WTC11 (cell line): ENCODE measurements around the gene DMKN. TPM values are rescaled to one million over a fixed set of nuclear protein-coding genes. Genes with fewer than 3 reads are reported as not detected.
A peak's percentile ranks its signal among the peaks of the same experiment; 100 is the strongest.

Experiments
- ATAC-seq: fragments of 200-7000 bp; cut with Tn5 transposase; 2 replicates; pipeline ENCODE4 v1.10.0; 2021; ENCODE audit warnings: mild to moderate bottlenecking, moderate library complexity
- CTCF ChIA-PET: fragments of 300-600 bp; sonication (Branson Sonifier 250); formaldehyde crosslinking; loops from one replicate; lab custom pipeline; 2021; ENCODE audit warnings: antibody characterized with exemption; lab: Charles Lee
- POLR2A ChIA-PET: fragments of 350-600 bp; sonication (Branson Sonifier 250); formaldehyde crosslinking; loops from one replicate; lab custom pipeline; 2021; ENCODE audit warnings: antibody characterized with exemption; lab: Charles Lee
- DNase-seq: peaks from one replicate; pipeline ENCODE4 v3.0.0; 2021; ENCODE audit warnings: low spot score
- H3K27ac Mint-ChIP-seq: 2 replicates; pipeline ENCODE4 v1.8.0; 2021; ENCODE audit warnings: mixed read lengths
- H3K27me3 Mint-ChIP-seq: 2 replicates; pipeline ENCODE4 v1.8.0; 2021; ENCODE audit warnings: low read depth, mild to moderate bottlenecking, moderate library complexity, mixed read lengths
- H3K36me3 Mint-ChIP-seq: 2 replicates; pipeline ENCODE4 v1.8.0; 2021; ENCODE audit warnings: mixed read lengths
- H3K4me1 Mint-ChIP-seq: 2 replicates; pipeline ENCODE4 v1.8.0; 2022; ENCODE audit warnings: mixed read lengths
- H3K4me3 Mint-ChIP-seq: 2 replicates; pipeline ENCODE4 v1.8.0; 2021; ENCODE audit warnings: mild to moderate bottlenecking, moderate library complexity, mixed read lengths
- H3K9me3 Mint-ChIP-seq: 2 replicates; pipeline ENCODE4 v1.8.0; 2021; ENCODE audit warnings: mixed read lengths
- FOXP4 ChIP-seq: sonication (generic); formaldehyde crosslinking; IDR thresholded peaks from 2 replicates; pipeline ENCODE4 v1.8.0; 2022; ENCODE audit warnings: mild to moderate bottlenecking, missing genetic modification reagents
- IRF2 ChIP-seq: sonication (generic); formaldehyde crosslinking; IDR thresholded peaks from 2 replicates; pipeline ENCODE4 v1.8.0; 2022; ENCODE audit warnings: low read depth, missing genetic modification reagents, borderline replicate concordance
- MAX ChIP-seq: sonication (generic); formaldehyde crosslinking; IDR thresholded peaks from 2 replicates; pipeline ENCODE4 v1.8.0; 2022; ENCODE audit warnings: mild to moderate bottlenecking, missing genetic modification reagents
- NFATC4 ChIP-seq: fragments of 250-450 bp; sonication (Bioruptor Pico); IDR thresholded peaks from 2 replicates; pipeline ENCODE4 v1.9.0; 2021; ENCODE audit warnings: mild to moderate bottlenecking
- NR2C2 ChIP-seq: sonication (generic); formaldehyde crosslinking; IDR thresholded peaks from 2 replicates; pipeline ENCODE4 v1.8.0; 2022; ENCODE audit warnings: mild to moderate bottlenecking, missing genetic modification reagents
- NR3C1 ChIP-seq: sonication (generic); formaldehyde crosslinking; conservative IDR thresholded peaks from 2 replicates; pipeline ENCODE4 v1.8.1; 2023; ENCODE audit warnings: low read depth, mild to moderate bottlenecking, missing genetic modification reagents
- RELA ChIP-seq: sonication (generic); formaldehyde crosslinking; IDR thresholded peaks from 2 replicates; pipeline ENCODE4 v1.8.1; 2022; ENCODE audit warnings: missing genetic modification reagents, mild to moderate bottlenecking, borderline replicate concordance
- SMAD4 ChIP-seq: sonication (generic); formaldehyde crosslinking; IDR thresholded peaks from 2 replicates; pipeline ENCODE4 v1.8.0; 2022; ENCODE audit warnings: mild to moderate bottlenecking, missing genetic modification reagents
- SOX15 ChIP-seq: fragments of 250-450 bp; sonication (Bioruptor Pico); IDR thresholded peaks from 2 replicates; pipeline ENCODE4 v1.9.0; 2021; ENCODE audit warnings: mild to moderate bottlenecking
- SP1 ChIP-seq: sonication (generic); formaldehyde crosslinking; conservative IDR thresholded peaks from 2 replicates; pipeline ENCODE4 v1.8.1; 2022; ENCODE audit warnings: missing genetic modification reagents
- TEAD1 ChIP-seq: sonication (generic); formaldehyde crosslinking; IDR thresholded peaks from 2 replicates; pipeline ENCODE4 v1.8.0; 2022; ENCODE audit warnings: mild to moderate bottlenecking, missing genetic modification reagents
- ZMAT4 ChIP-seq: fragments of 250-450 bp; sonication (Bioruptor Pico); IDR thresholded peaks from 2 replicates; pipeline ENCODE4 v1.9.0; 2021; ENCODE audit warnings: mild to moderate bottlenecking
- ZNF416 ChIP-seq: fragments of 250-450 bp; sonication (Bioruptor Pico); IDR thresholded peaks from 2 replicates; pipeline ENCODE4 v1.9.0; 2021; ENCODE audit warnings: mild to moderate bottlenecking, inconsistent platforms
- ZNF532 ChIP-seq: fragments of 250-450 bp; sonication (Bioruptor Pico); IDR thresholded peaks from 2 replicates; pipeline ENCODE4 v1.9.0; 2021; ENCODE audit warnings: mild to moderate bottlenecking, borderline replicate concordance
- total RNA-seq: library from RNA; stranded (reverse); gene quantifications from 3 replicates; pipeline ENCODE4 v1.2.3, GENCODE V29; 2021
- TF ChIP-seq, protein P1 (sequence below): sonication (generic); formaldehyde crosslinking; IDR thresholded peaks from 2 replicates; pipeline ENCODE4 v1.8.0; 2023; ENCODE audit warnings: mild to moderate bottlenecking, missing genetic modification reagents
- TF ChIP-seq, protein P2 (sequence below): sonication (generic); formaldehyde crosslinking; IDR thresholded peaks from 2 replicates; pipeline ENCODE4 v1.8.1; 2022; ENCODE audit warnings: mild to moderate bottlenecking, missing genetic modification reagents, moderate library complexity, borderline replicate concordance
- TF ChIP-seq, protein P3 (sequence below): sonication (generic); formaldehyde crosslinking; IDR thresholded peaks from 2 replicates; pipeline ENCODE4 v1.8.1; 2023; ENCODE audit warnings: mild to moderate bottlenecking, missing genetic modification reagents, moderate library complexity

Gene DMKN
- total RNA-seq, 1 experiment from 2014 or later = 285 TPM

GRCh38 chr19:35553385-35554000 lies 40.0 kb upstream of the DMKN start:
- no peak for ATAC-seq
- H3K27me3 Mint-ChIP-seq = peaks cover 19% of the 10 kb centered on the region
- POLR2A ChIA-PET = no interaction called here
- CTCF ChIA-PET = no interaction called here
- 0 out of 2 replicates have a peak, but pooled peaks cover 3% of the 10 kb centered on the region for H3K36me3 Mint-ChIP-seq
- no peak for TF ChIP-seq NR3C1
- TF ChIP-seq ZNF416 = no peak
- TF ChIP-seq, protein P1, sequence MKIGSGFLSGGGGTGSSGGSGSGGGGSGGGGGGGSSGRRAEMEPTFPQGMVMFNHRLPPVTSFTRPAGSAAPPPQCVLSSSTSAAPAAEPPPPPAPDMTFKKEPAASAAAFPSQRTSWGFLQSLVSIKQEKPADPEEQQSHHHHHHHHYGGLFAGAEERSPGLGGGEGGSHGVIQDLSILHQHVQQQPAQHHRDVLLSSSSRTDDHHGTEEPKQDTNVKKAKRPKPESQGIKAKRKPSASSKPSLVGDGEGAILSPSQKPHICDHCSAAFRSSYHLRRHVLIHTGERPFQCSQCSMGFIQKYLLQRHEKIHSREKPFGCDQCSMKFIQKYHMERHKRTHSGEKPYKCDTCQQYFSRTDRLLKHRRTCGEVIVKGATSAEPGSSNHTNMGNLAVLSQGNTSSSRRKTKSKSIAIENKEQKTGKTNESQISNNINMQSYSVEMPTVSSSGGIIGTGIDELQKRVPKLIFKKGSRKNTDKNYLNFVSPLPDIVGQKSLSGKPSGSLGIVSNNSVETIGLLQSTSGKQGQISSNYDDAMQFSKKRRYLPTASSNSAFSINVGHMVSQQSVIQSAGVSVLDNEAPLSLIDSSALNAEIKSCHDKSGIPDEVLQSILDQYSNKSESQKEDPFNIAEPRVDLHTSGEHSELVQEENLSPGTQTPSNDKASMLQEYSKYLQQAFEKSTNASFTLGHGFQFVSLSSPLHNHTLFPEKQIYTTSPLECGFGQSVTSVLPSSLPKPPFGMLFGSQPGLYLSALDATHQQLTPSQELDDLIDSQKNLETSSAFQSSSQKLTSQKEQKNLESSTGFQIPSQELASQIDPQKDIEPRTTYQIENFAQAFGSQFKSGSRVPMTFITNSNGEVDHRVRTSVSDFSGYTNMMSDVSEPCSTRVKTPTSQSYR = no peak
- TF ChIP-seq, protein P2, sequence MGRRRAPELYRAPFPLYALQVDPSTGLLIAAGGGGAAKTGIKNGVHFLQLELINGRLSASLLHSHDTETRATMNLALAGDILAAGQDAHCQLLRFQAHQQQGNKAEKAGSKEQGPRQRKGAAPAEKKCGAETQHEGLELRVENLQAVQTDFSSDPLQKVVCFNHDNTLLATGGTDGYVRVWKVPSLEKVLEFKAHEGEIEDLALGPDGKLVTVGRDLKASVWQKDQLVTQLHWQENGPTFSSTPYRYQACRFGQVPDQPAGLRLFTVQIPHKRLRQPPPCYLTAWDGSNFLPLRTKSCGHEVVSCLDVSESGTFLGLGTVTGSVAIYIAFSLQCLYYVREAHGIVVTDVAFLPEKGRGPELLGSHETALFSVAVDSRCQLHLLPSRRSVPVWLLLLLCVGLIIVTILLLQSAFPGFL = no peak
- TF ChIP-seq SMAD4 = no peak
- no peak for TF ChIP-seq MAX
- DNase-seq = no peak
- no peaks in the 10 kb centered on the region for H3K9me3 Mint-ChIP-seq
- peak overlapping the region; percentile 17; the same call in 1 of the 2 replicates for H3K27ac Mint-ChIP-seq
- peaks cover 14% of the 10 kb centered on the region for H3K4me1 Mint-ChIP-seq
- H3K4me3 Mint-ChIP-seq = no peak overlapping the region

- Mint-ChIP-seq H3K4me3 (no peak overlapping the region), H3K4me1 (peaks cover 14% of the 10 kb centered on the region), H3K36me3 (0 out of 2 replicates have a peak, but pooled peaks cover 3% of the 10 kb centered on the region), H3K27me3 (peaks cover 16% of the 10 kb centered on the region), H3K27ac (peak overlapping the region; percentile 17; the same call in 1 of the 2 replicates), H3K9me3 (no peaks in the 10 kb centered on the region)
- no peak for ATAC-seq
- no peak for DNase-seq
- TF ChIP-seq NFATC4 (CRISPR knock-in tag) = no peak
- no peak for TF ChIP-seq NR3C1
- TF ChIP-seq TEAD1 (CRISPR knock-in tag) = no peak
- no peak for TF ChIP-seq FOXP4 (CRISPR knock-in tag)
- no peak for TF ChIP-seq SOX15 (CRISPR knock-in tag)
- TF ChIP-seq, protein P3, sequence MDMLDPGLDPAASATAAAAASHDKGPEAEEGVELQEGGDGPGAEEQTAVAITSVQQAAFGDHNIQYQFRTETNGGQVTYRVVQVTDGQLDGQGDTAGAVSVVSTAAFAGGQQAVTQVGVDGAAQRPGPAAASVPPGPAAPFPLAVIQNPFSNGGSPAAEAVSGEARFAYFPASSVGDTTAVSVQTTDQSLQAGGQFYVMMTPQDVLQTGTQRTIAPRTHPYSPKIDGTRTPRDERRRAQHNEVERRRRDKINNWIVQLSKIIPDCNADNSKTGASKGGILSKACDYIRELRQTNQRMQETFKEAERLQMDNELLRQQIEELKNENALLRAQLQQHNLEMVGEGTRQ (CRISPR knock-in tag) = no peak
- TF ChIP-seq ZNF532 (CRISPR knock-in tag) = no peak
- TF ChIP-seq ZMAT4 (CRISPR knock-in tag) = no peak
- TF ChIP-seq SP1 = no peak
- TF ChIP-seq, protein P1 = no peak
- no peak for TF ChIP-seq IRF2 (CRISPR knock-in tag)
- TF ChIP-seq RELA = no peak
- TF ChIP-seq NR2C2 = no peak
- ChIA-PET CTCF (interaction anchor here (0.8 to 1.4 kb wide), 3 partner anchors 40 to 121 kb away, joined by 3 to 4 read pairs (median 4); no protein-coding TSS in a partner anchor), POLR2A (no interaction called here)
Observed at GRCh38 chr19:35552534-35553384, 39.3 kb upstream of the DMKN start.
